Stimulated activated CD4-positive, alpha-beta T cell treated with anti-CD3 and anti-CD28 coated beads, Interleukin-15, amount 100 ng/mL, for 24 hours (primary cell): Measurements from ENCODE around the gene RAB24.
"Not testable (repeated sequence)": the region's sequence is repeated elsewhere in the genome, so short reads cannot be mapped to it uniquely, and the experiment has no call there.

Experiments
- DNase-seq: peaks from one replicate; pipeline ENCODE4 v3.0.0-alpha.2; 2020

Gene RAB24

GRCh38 chr5:177310757-177311391 is 7.4 kb upstream of the RAB24 start:
- DNase-seq: peak; percentile 41

- no peak for DNase-seq
Measured at GRCh38 chr5:177310332-177310731, 6.8 kb upstream of the RAB24 start.

- DNase-seq: peak; percentile 85
Measured at GRCh38 chr5:177309351-177310191, 6.1 kb upstream of the RAB24 start.

GRCh38 chr5:177308740-177309139 is 5.2 kb upstream of the RAB24 start:
- no peak for DNase-seq

- no peak for DNase-seq
Measured at GRCh38 chr5:177307544-177308363, 4.2 kb upstream of the RAB24 start.

GRCh38 chr5:177306674-177307543 is 3.4 kb upstream of the RAB24 start:
- DNase-seq: no peak

GRCh38 chr5:177306103-177306640 is 2.7 kb upstream of the RAB24 start:
- not testable (repeated sequence) for DNase-seq

- DNase-seq: peak; percentile 55
Measured at GRCh38 chr5:177304392-177305119, 1.0 kb upstream of the RAB24 start.

GRCh38 chr5:177303925-177304391 is 439 bp upstream of the RAB24 start:
- no peak for DNase-seq

GRCh38 chr5:177302354-177303110 is 987 bp downstream of the RAB24 start:
- DNase-seq: no peak

- DNase-seq: peak; percentile 35
Measured at GRCh38 chr5:177301503-177302165, 1.9 kb downstream of the RAB24 start.

- no peak for DNase-seq
Measured at GRCh38 chr5:177300951-177301350, 2.6 kb downstream of the RAB24 start.

- DNase-seq: peak; percentile 58
Measured at GRCh38 chr5:177300236-177300880, 3.2 kb downstream of the RAB24 start.

- DNase-seq: no peak
Measured at GRCh38 chr5:177299697-177300096, 3.8 kb downstream of the RAB24 start.

- no peak for DNase-seq
Measured at GRCh38 chr5:177297922-177298321, 5.6 kb downstream of the RAB24 start.

- no peak for DNase-seq
Measured at GRCh38 chr5:177296581-177296980, 6.9 kb downstream of the RAB24 start.

GRCh38 chr5:177295924-177296323 is 7.6 kb downstream of the RAB24 start:
- DNase-seq: no peak

GRCh38 chr5:177294632-177295031 is 8.9 kb downstream of the RAB24 start:
- DNase-seq: no peak

- no peak for DNase-seq
Measured at GRCh38 chr5:177293819-177294581, 9.5 kb downstream of the RAB24 start.
